ENCODE data around the gene FLT3. TPM values are rescaled to one million over a fixed set of nuclear protein-coding genes. Genes with fewer than 3 reads are reported as not detected.

The FLT3 gene
- total RNA-seq, 6 donors from 2014 or later, result 0.89 to 6.3 (median 1.6) TPM

DNA sequence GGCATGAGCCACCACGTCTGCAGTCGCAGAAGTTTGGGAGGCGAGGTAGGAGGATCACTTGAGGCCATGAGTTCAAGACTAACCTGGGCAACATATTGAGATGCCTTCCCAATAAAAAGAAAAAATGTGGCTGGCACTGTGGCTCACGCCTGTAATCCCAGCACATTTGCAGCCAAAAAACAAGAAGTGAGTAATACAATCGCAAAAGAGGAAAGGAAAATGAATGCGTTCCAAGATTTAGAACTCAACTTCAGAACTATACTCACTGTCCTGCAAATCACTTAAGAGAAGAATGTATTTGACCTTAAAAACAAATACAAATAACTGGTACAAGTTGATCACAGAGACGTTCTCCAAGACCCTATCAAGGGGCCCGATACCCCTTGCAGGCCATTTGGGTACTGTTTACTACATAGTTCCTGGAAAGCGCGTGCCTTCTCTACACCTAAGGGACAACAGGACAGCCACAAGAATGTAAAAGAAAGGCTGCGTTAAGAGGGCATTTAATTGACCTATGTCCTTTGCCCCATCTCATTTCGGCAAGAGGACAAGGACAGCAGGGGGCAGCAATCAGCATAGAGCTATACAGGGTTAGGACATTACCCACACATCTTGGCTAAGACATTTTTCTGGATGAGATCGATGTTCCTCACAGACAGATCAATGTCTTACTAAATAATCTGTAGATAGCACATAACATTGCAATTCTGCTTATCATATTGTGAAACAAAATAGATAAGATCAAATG is 41.3 kb downstream of the FLT3 start:
- Histone ChIP-seq H3K4me1 (no peaks in the 10 kb centered on the region), H3K36me3 (no peaks in the 10 kb centered on the region), H3K9me3 (no peaks in the 10 kb centered on the region), H3K4me3 (no peak overlapping the region), H3K27ac (no peak overlapping the region), H3K27me3 (no peaks in the 10 kb centered on the region)
- WGBS, 2 donors, result 59 to 66% methylated on average over 13 of the region's 13 CpGs
- TF ChIP-seq POLR2AphosphoS5 (IDR thresholded peaks at IDR 0.05), result no peak
- TF ChIP-seq EP300 (IDR thresholded peaks at IDR 0.05), result no peak
- no peak for TF ChIP-seq POLR2A (IDR thresholded peaks at IDR 0.05)
- TF ChIP-seq, protein P1, sequence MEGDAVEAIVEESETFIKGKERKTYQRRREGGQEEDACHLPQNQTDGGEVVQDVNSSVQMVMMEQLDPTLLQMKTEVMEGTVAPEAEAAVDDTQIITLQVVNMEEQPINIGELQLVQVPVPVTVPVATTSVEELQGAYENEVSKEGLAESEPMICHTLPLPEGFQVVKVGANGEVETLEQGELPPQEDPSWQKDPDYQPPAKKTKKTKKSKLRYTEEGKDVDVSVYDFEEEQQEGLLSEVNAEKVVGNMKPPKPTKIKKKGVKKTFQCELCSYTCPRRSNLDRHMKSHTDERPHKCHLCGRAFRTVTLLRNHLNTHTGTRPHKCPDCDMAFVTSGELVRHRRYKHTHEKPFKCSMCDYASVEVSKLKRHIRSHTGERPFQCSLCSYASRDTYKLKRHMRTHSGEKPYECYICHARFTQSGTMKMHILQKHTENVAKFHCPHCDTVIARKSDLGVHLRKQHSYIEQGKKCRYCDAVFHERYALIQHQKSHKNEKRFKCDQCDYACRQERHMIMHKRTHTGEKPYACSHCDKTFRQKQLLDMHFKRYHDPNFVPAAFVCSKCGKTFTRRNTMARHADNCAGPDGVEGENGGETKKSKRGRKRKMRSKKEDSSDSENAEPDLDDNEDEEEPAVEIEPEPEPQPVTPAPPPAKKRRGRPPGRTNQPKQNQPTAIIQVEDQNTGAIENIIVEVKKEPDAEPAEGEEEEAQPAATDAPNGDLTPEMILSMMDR (IDR thresholded peaks at IDR 0.05), result no peak
- ATAC-seq (ENCODE audit: low FRiP score in 2 of 2) (no peak), DNase-seq (no peak)

GRCh38 chr13:28056970-28057712 is 43.2 kb downstream of the FLT3 start:
- Histone ChIP-seq H3K4me3 (no peak overlapping the region), H3K4me1 (no peaks in the 10 kb centered on the region), H3K9me3 (no peaks in the 10 kb centered on the region), H3K27me3 (no peaks in the 10 kb centered on the region), H3K27ac (no peak overlapping the region), H3K36me3 (no peaks in the 10 kb centered on the region)
- 79 to 82% methylated on average over 13 of the region's 13 CpGs for WGBS, 2 donors
- TF ChIP-seq, protein P1 (IDR thresholded peaks at IDR 0.05), result no peak
- no peak for TF ChIP-seq POLR2A (IDR thresholded peaks at IDR 0.05)
- TF ChIP-seq POLR2AphosphoS5 (IDR thresholded peaks at IDR 0.05), result no peak
- TF ChIP-seq EP300 (IDR thresholded peaks at IDR 0.05), result no peak
- no peak for ATAC-seq (ENCODE audit: low FRiP score in 2 of 2)
- no peak for DNase-seq

GRCh38 chr13:28056426-28056825 is 44.0 kb downstream of the FLT3 start:
- no peak overlapping the region for H3K4me3 ChIP-seq
- no peak for DNase-seq
- no peaks in the 10 kb centered on the region for H3K4me1 ChIP-seq
- H3K27me3 ChIP-seq, result no peaks in the 10 kb centered on the region
- H3K27ac ChIP-seq, result no peak overlapping the region
- ATAC-seq (ENCODE audit: low FRiP score in 2 of 2), result no peak
- no peaks in the 10 kb centered on the region for H3K9me3 ChIP-seq
- no peaks in the 10 kb centered on the region for H3K36me3 ChIP-seq
- TF ChIP-seq POLR2A (IDR thresholded peaks at IDR 0.05), result no peak
- TF ChIP-seq, protein P1 (IDR thresholded peaks at IDR 0.05), result no peak
- 74 to 83% methylated on average over 9 of the region's 9 CpGs for WGBS, 2 donors

DNA sequence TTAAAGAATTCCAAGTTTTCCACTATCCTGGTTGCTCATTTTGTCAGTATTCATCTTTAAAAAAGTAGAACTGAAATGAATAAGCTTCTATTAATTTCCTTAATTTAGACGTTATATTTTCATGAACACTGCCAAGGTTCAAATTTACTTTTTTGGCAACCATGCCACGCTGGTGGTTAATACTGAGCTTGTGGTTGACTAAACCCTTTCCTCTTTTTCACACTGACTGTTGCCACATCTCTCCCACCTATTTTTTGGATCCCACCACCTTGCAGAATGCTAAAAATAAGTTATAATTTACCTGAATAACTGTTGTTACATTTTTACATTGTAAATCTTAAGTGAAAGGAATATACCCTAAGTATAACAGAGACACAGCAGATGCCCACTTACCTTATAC is 45.0 kb downstream of the FLT3 start:
- 46 to 49% methylated on average over 2 of the region's 2 CpGs for WGBS, 2 donors
- Histone ChIP-seq H3K9me3 (no peaks in the 10 kb centered on the region), H3K36me3 (no peaks in the 10 kb centered on the region)

More for the DNA sequence above, 45.0 kb downstream of the FLT3 start:
- no peak overlapping the region for H3K4me3 ChIP-seq
- no peak overlapping the region for H3K27ac ChIP-seq
- no peaks in the 10 kb centered on the region for H3K27me3 ChIP-seq
- peaks cover 0 to 4% (median 1%) of the 10 kb centered on the region in 4 donors for H3K4me1 ChIP-seq
- ATAC-seq (ENCODE audit: low FRiP score in 2 of 2), result no peak
- TF ChIP-seq, protein P1 (IDR thresholded peaks at IDR 0.05), result no peak
- DNase-seq, result no peak
